Trophoblast cell (in vitro differentiated cells and primary cell): Measurements from ENCODE around the gene FGF18.

ENCODE experiments used
- DNase-seq, 2 donors: peaks; one replicate each; pipeline ENCODE4 v3.0.0-alpha.2; 2016
- H2AFZ ChIP-seq: 2 replicates; pipeline ENCODE4 v1.6.1; 2013; ENCODE audit warnings: low read length, moderate library complexity, mild to moderate bottlenecking; ENCODE audit not compliant: insufficient read depth, poor library complexity
- H2AK5ac ChIP-seq: 2 replicates; pipeline ENCODE4 v1.6.1; 2013; ENCODE audit warnings: mild to moderate bottlenecking, low read length
- H2BK120ac ChIP-seq: 2 replicates; pipeline ENCODE4 v1.6.1; 2013; ENCODE audit warnings: low read length, mild to moderate bottlenecking, moderate library complexity; ENCODE audit not compliant: insufficient read depth, poor library complexity
- H2BK12ac ChIP-seq: 2 replicates; pipeline ENCODE4 v1.6.1; 2013; ENCODE audit warnings: mild to moderate bottlenecking, low read length, moderate library complexity
- H2BK5ac ChIP-seq: 2 replicates; pipeline ENCODE4 v1.6.1; 2013; ENCODE audit warnings: low read length, low read depth, moderate library complexity, mild to moderate bottlenecking; ENCODE audit not compliant: poor library complexity
- H3K14ac ChIP-seq: 2 replicates; pipeline ENCODE4 v1.6.1; 2013; ENCODE audit warnings: mild to moderate bottlenecking, low read length
- H3K18ac ChIP-seq: 2 replicates; pipeline ENCODE4 v1.6.1; 2013; ENCODE audit warnings: mild to moderate bottlenecking, low read length
- H3K23ac ChIP-seq: 2 replicates; pipeline ENCODE4 v1.6.1; 2013; ENCODE audit warnings: low read length
- H3K27ac ChIP-seq: 2 replicates; pipeline ENCODE4 v1.5.1; 2013; ENCODE audit warnings: low read depth, mild to moderate bottlenecking, inconsistent platforms, low read length, moderate library complexity
- H3K27me3 ChIP-seq: 2 replicates; pipeline ENCODE4 v1.6.1; 2013; ENCODE audit warnings: inconsistent platforms, mild to moderate bottlenecking, low read length, moderate library complexity; ENCODE audit not compliant: insufficient read depth
- H3K36me3 ChIP-seq, 2 experiments: 1 replicate in 1 of 2; 2 replicates in 1 of 2; pipeline ENCODE4 v1.6.1; 2013; ENCODE audit warnings: low read length in 2 of 2, mild to moderate bottlenecking in 2 of 2, moderate library complexity in 1 of 2; ENCODE audit not compliant: insufficient read depth in 2 of 2, control insufficient read depth in 1 of 2
- H3K4ac ChIP-seq: 2 replicates; pipeline ENCODE4 v1.6.1; 2013; ENCODE audit warnings: low read depth, mild to moderate bottlenecking, low read length, moderate library complexity
- H3K4me1 ChIP-seq, 2 experiments: 1 replicate in 1 of 2; 2 replicates in 1 of 2; pipeline ENCODE4 v1.6.1; 2013; ENCODE audit warnings: low read length in 2 of 2, mild to moderate bottlenecking in 2 of 2, moderate library complexity in 1 of 2; ENCODE audit not compliant: insufficient read depth in 2 of 2, control insufficient read depth in 1 of 2
- H3K4me2 ChIP-seq: 2 replicates; pipeline ENCODE4 v1.6.1; 2013; ENCODE audit warnings: inconsistent platforms, mild to moderate bottlenecking, low read length, moderate library complexity
- H3K4me3 ChIP-seq: 2 replicates; pipeline ENCODE4 v1.5.1; 2013; ENCODE audit warnings: mild to moderate bottlenecking, low read depth, low read length, inconsistent platforms
- H3K79me1 ChIP-seq: one replicate; pipeline ENCODE4 v1.6.1; 2013; ENCODE audit warnings: low read length
- H3K79me2 ChIP-seq: 2 replicates; pipeline ENCODE4 v1.6.1; 2013; ENCODE audit warnings: low read length, mild to moderate bottlenecking; ENCODE audit not compliant: control insufficient read depth, insufficient read depth, poor library complexity
- H3K9ac ChIP-seq: 2 replicates; pipeline ENCODE4 v1.6.1; 2013; ENCODE audit warnings: mild to moderate bottlenecking, low read length
- H3K9me3 ChIP-seq: 2 replicates; pipeline ENCODE4 v1.6.1; 2013; ENCODE audit warnings: low read depth, mild to moderate bottlenecking, control low read depth, inconsistent platforms, low read length; ENCODE audit not compliant: insufficient read depth
- H4K12ac ChIP-seq: 2 replicates; pipeline ENCODE4 v1.6.1; 2013; ENCODE audit warnings: low read depth, mild to moderate bottlenecking, low read length, moderate library complexity
- H4K8ac ChIP-seq: 2 replicates; pipeline ENCODE4 v1.6.1; 2013; ENCODE audit warnings: low read depth, mild to moderate bottlenecking, low read length, moderate library complexity
- H4K91ac ChIP-seq: one replicate; pipeline ENCODE4 v1.6.1; 2013; ENCODE audit warnings: low read depth, mild to moderate bottlenecking, low read length, moderate library complexity
- WGBS: extraction: QIAGEN DNeasy Blood & Tissue Kit; methylation state at CpG from one replicate; pipeline ENCODE4 v1.1.7; 2013; ENCODE audit warnings: missing lambda C conversion rate; ENCODE audit not compliant: insufficient read length, insufficient coverage; ENCODE audit errors: extremely low coverage; 5-methylcytosine and 5-hydroxymethylcytosine counted together

FGF18 gene

DNA sequence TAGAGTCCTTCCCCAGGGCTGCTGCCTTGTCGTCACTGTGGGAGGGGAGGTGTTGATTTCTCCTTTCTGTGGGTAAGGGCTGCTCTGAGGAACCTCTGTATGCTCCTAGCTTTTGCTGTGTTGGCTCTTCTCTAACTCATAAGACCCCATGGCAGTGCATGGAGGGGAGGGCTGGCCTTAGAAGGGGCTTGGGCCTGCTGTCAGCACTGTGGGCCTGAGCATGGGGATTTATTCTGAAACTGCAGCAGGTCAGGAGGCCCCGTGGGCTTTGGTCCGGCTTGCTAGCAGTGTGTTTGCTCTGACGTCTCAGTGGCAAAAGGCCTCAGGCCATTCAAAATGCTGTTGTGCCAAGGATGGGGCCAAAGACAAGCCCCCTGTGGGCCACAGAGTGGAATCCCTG is 6.8 kb downstream of the FGF18 start:
- no peak overlapping the region for H4K12ac ChIP-seq
- H3K27me3 ChIP-seq = peaks cover 9% of the 10 kb centered on the region
- H3K23ac ChIP-seq = no peak overlapping the region
- no peaks in the 10 kb centered on the region for H3K36me3 ChIP-seq
- H3K27ac ChIP-seq = no peak overlapping the region
- peaks cover 0 to 2% of the 10 kb centered on the region in 2 experiments for H3K4me1 ChIP-seq
- H3K4me2 ChIP-seq = no peak overlapping the region
- H3K18ac ChIP-seq = no peak overlapping the region
- H3K9me3 ChIP-seq = peaks cover 3% of the 10 kb centered on the region
- no peak overlapping the region for H3K14ac ChIP-seq
- H4K91ac ChIP-seq = no peak overlapping the region
- H3K4ac ChIP-seq = no peak overlapping the region
- no peak overlapping the region for H2AK5ac ChIP-seq
- no peak overlapping the region for H2BK12ac ChIP-seq
- no peak overlapping the region for H2AFZ ChIP-seq
- H2BK5ac ChIP-seq = no peak overlapping the region
- no peak overlapping the region for H3K4me3 ChIP-seq
- H3K9ac ChIP-seq = no peak overlapping the region
- DNase-seq = no peak
- H2BK120ac ChIP-seq = no peak overlapping the region
- H4K8ac ChIP-seq = no peak overlapping the region
- no CpG with 5 or more reads among the region's 4 CpGs for WGBS
- no peaks in the 10 kb centered on the region for H3K79me2 ChIP-seq
- H3K79me1 ChIP-seq = no peaks in the 10 kb centered on the region

DNA sequence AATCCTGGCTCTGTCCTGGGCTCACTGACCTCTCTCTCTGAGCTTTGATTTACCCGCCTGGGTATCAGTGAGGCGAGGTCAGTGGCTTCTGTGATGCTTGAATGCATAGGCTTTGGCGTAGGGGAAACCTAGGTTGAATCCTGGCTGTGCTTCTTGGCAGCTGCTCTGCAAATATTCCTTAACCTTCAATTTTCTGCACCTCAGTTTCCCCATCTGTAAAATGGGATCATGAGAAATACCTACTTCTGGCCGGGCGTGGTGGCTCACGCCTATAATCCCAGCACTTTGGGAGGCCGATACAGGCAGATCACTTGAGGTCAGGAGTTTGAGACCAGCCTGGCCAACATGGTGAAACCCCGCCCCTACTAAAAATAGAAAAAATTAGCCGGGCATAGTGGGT is 7.2 kb downstream of the FGF18 start:
- no peak for DNase-seq
- Histone ChIP-seq H4K12ac (no peak overlapping the region), H3K4me3 (no peak overlapping the region), H3K4ac (no peak overlapping the region), H3K27ac (no peak overlapping the region), H3K4me1 (peaks cover 0 to 2% of the 10 kb centered on the region in 2 experiments), H2AFZ (no peak overlapping the region), H2BK12ac (no peak overlapping the region), H3K9me3 (peaks cover 3% of the 10 kb centered on the region), H3K4me2 (no peak overlapping the region), H3K79me1 (no peaks in the 10 kb centered on the region), H3K36me3 (no peaks in the 10 kb centered on the region), H2BK120ac (no peak overlapping the region), H4K91ac (no peak overlapping the region), H3K27me3 (peaks cover 5% of the 10 kb centered on the region), H2BK5ac (no peak overlapping the region), H2AK5ac (no peak overlapping the region), H3K9ac (no peak overlapping the region), H3K14ac (no peak overlapping the region), H4K8ac (no peak overlapping the region), H3K23ac (no peak overlapping the region), H3K79me2 (no peaks in the 10 kb centered on the region), H3K18ac (no peak overlapping the region)
- no CpG with 5 or more reads among the region's 9 CpGs for WGBS

DNA sequence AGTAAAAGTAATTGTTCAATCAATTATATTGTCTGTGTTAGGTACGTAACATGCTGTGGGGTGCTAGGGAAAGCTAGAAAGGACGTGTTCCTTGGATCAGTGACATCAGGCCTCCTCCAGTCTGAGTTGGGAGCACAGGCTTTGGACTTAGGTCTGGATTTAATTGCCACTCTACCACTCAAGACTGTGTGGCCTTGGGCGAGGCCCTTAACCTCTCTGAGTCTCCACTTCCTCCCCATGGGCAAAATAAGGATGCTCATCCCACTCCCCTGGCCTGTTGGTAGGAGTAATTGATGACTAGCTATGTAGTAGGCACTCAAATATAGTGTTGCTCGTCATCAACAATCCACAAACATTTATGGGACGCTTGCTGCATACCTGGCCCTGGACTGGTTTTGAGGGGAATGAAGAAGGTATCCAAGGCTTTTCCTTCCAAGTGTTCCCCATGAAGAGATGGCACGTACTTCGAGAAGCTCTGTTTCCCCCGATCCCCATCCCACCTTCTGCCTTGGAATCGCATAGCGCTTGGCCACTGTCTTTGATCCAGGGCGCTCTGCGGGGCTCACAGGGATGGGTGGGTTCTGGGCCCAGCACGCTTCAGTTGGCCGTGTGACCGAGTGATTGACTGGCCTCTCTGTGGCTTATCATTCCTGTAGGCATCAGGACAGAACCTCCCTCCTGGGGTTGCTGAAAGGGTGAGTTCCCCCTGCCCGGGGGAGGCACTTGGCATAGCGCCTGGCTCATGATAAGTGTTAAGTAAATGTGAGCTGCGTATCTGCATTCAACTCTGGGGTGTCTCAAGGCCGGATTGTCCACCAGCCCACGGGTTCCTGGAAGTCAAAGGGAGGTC is 8.1 kb downstream of the FGF18 start:
- no peak for DNase-seq
- no peaks in the 10 kb centered on the region for H3K36me3 ChIP-seq
- no peak overlapping the region for H2AFZ ChIP-seq
- peaks cover 0 to 2% of the 10 kb centered on the region in 2 experiments for H3K4me1 ChIP-seq
- no peak overlapping the region for H2BK12ac ChIP-seq
- H2AK5ac ChIP-seq = no peak overlapping the region
- no peak overlapping the region for H3K4me3 ChIP-seq
- no peak overlapping the region for H4K12ac ChIP-seq
- H3K18ac ChIP-seq = no peak overlapping the region
- H3K27me3 ChIP-seq = no peaks in the 10 kb centered on the region
- H3K9me3 ChIP-seq = no peaks in the 10 kb centered on the region
- no peak overlapping the region for H3K23ac ChIP-seq
- no CpG with 5 or more reads among the region's 20 CpGs for WGBS
- no peak overlapping the region for H2BK5ac ChIP-seq
- H3K4me2 ChIP-seq = no peak overlapping the region
- no peak overlapping the region for H2BK120ac ChIP-seq
- H4K91ac ChIP-seq = no peak overlapping the region
- no peaks in the 10 kb centered on the region for H3K79me1 ChIP-seq
- H3K4ac ChIP-seq = no peak overlapping the region
- H3K14ac ChIP-seq = no peak overlapping the region
- H3K9ac ChIP-seq = no peak overlapping the region
- H4K8ac ChIP-seq = no peak overlapping the region
- no peak overlapping the region for H3K27ac ChIP-seq
- H3K79me2 ChIP-seq = no peaks in the 10 kb centered on the region

DNA sequence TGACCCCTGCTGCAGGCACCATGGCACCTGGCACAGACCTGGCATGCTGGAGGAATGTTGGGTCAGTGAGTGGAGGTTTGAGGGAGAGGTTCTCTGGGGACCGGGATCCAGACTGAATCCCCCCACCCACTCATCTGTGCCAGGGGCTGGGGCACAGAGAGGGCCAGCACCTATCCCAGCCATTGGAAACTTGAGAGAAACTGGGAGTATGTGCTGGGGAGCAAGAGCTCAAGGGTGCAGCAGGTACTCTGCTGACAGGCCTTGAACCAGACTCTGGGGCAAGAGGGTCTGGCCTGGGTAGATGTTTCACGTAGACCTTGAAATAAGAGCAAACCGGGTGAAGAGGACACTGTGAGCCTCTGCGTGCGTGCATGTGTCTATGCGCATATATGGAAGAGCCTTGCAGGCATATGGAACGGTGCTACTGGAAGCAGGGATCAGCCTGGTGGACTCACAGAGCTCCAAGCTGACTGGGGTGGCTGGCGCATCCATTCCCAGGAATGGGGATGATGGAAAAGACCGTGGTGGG is 8.8 kb downstream of the FGF18 start:
- no CpG with 5 or more reads among the region's 9 CpGs for WGBS
- Histone ChIP-seq H3K23ac (no peak overlapping the region), H2BK5ac (no peak overlapping the region), H2BK120ac (no peak overlapping the region), H2BK12ac (no peak overlapping the region), H4K12ac (no peak overlapping the region), H4K91ac (no peak overlapping the region), H3K4ac (no peak overlapping the region), H3K18ac (no peak overlapping the region), H3K79me2 (no peaks in the 10 kb centered on the region), H3K27ac (no peak overlapping the region), H3K4me3 (no peak overlapping the region), H3K4me1 (peaks cover 5 to 8% of the 10 kb centered on the region in 2 experiments), H3K14ac (no peak overlapping the region), H3K9ac (no peak overlapping the region), H2AK5ac (no peak overlapping the region), H3K4me2 (no peak overlapping the region), H3K27me3 (no peaks in the 10 kb centered on the region), H3K79me1 (no peaks in the 10 kb centered on the region), H2AFZ (no peak overlapping the region), H3K9me3 (no peaks in the 10 kb centered on the region), H3K36me3 (no peaks in the 10 kb centered on the region), H4K8ac (no peak overlapping the region)
- no peak for DNase-seq
